Cardiac fibroblast (primary cell): ENCODE data around the gene RNF103.

Experiments used
- DNase-seq, 2 donors: peaks; one replicate each; pipeline versions ENCODE4 v3.0.0 to v3.0.0-alpha.2; 2010; ENCODE audit warnings: low read depth in 2 of 2
- H3K4me3 ChIP-seq, 2 donors: replicated peaks in 1 of 2; 1 replicate in 1 of 2; 2 replicates in 1 of 2; pipeline ENCODE4 v1.5.1; 2011; ENCODE audit warnings: low read depth in 2 of 2, low read length in 2 of 2, mild to moderate bottlenecking in 2 of 2, moderate library complexity in 1 of 2
- CTCF ChIP-seq: IDR thresholded peaks from one replicate; pipeline ENCODE4 v1.5.1; 2011; ENCODE audit warnings: low read depth, mild to moderate bottlenecking, low read length, inconsistent platforms

The RNF103 gene

GRCh38 chr2:86566821-86567190 lies 56.9 kb downstream of the RNF103 start:
- no peak overlapping the region for H3K4me3 ChIP-seq
- DNase-seq, result no peak
- TF ChIP-seq CTCF, result no peak

GRCh38 chr2:86566158-86566820 lies 57.4 kb downstream of the RNF103 start:
- H3K4me3 ChIP-seq, result no peak overlapping the region
- TF ChIP-seq CTCF, result no peak

GRCh38 chr2:86563650-86564061 lies 60.0 kb downstream of the RNF103 start:
- no peak for TF ChIP-seq CTCF
- peak overlapping the region; percentile 84 to 88 for H3K4me3 ChIP-seq
- DNase-seq, result no peak

More at GRCh38 chr2:86566158-86566820, 57.4 kb downstream of the RNF103 start:
- no peak for DNase-seq

- TF ChIP-seq CTCF, result no peak
- peak within 1 kb of the TSS; percentile 84 to 88 for H3K4me3 ChIP-seq
- DNase-seq, result peak; percentile 98
Observed at GRCh38 chr2:86562922-86563649, 60.6 kb downstream of the RNF103 start, which contains the start of gene CHMP3. Gene CHMP3, minus strand, starts transcription at chr2:86563443. Its CDS starts 95 bp downstream, at chr2:86563348.

GRCh38 chr2:86562485-86562921 lies 61.2 kb downstream of the RNF103 start:
- peak overlapping the region; percentile 84 to 88 for H3K4me3 ChIP-seq
- no peak for TF ChIP-seq CTCF
- DNase-seq, result no peak

GRCh38 chr2:86557836-86558235 lies 65.8 kb downstream of the RNF103 start:
- DNase-seq, result peak in 1 of 2 donors; percentile 28
- no peak overlapping the region for H3K4me3 ChIP-seq
- no peak for TF ChIP-seq CTCF
